ENCODE results near the gene DDX52. TPM values are rescaled to one million over a fixed set of nuclear protein-coding genes. Genes with fewer than 3 reads are reported as not detected.
"Not testable (repeated sequence)": the region's sequence is repeated elsewhere in the genome, so short reads cannot be mapped to it uniquely, and the experiment has no call there.

The DDX52 gene
- total RNA-seq, 1 donor from 2014 or later: 40.0 TPM

DNA sequence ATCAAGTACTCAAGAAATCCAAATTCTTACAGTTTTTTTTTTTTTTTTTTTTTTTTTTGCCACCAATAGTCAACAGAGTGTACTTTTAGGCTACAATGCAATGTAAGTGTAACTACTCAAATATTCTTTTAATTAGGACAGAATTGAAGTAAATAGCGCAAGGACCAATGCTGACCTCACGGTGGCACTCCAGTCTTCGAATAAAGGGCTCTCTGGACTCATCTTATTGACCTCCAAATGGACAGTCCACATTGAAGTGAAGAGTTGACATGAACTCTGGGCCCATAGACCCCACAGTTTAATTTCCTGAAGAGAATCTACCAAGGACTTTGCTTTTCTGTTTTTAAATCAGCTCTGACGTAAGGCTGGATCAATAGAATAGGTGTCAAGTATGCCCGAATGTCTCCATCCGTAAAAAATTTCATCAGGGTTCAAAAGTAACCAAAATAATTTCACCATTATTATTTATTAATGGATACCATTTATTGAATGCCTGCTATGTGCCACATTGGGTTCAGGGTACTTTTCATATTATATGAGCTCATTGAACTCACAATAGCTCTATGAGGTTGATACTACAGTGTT lies 7.3 kb upstream of the DDX52 start:
- peak; percentile 70 for DNase-seq

DNA sequence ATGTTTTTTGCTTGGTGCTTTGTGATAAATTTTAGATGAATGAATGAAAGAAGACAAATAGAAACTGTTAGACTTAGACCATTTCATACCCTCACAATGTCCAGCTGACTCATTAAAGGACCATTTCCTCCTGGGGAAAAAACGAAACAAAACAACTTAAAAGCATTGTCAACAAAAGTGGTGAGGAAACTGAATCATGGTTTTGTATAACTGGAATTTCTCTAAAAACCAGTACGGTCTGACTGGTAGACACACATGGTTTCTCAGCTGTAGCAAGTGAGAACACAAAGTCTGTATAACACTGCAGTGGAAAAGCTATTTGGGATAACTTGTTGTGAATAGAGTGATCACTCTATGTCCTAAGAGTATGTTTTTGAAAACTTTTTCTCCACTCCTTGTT lies 5.3 kb upstream of the DDX52 start:
- DNase-seq: peak; percentile 94

DNA sequence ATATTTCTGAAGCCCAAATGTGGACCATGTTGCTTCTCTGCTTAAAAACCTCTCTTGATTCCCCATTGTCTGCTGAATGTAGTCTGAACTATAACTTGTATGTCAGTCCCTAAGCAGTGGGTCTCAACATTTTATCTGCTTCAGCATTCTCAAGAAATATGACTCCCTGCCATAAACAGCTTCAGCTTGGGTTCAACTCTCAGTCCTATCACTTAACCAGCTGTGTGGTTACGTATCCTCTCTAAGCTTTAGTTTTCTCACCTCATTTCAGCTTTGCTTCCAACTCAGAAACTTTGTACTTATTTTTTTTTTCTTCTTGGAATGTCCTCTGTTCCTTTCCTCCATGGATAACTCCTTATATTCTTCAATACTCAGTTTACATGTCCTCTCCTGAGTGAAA lies 4.6 kb upstream of the DDX52 start:
- DNase-seq: peak; percentile 4

DNA sequence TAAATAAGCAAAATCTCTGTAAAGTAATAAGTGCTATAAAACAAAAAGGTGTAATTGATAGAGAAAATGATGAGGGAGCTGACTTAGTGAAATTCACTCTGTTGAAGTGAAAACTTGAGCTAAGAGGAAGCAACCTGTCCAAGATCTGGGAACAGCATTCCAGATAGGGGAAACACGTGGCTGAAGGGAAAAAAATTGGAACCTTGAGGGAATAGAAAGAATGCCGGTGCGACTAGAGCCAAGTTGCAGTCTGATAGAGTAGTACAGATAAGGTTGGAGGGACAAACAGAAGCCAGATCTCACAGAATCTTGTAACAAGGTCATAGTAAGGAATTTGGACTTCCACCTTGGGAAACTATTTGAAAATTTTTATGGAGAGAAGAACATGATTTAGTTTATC lies 623 bp upstream of the DDX52 start:
- peak; percentile 78 for DNase-seq

DNA sequence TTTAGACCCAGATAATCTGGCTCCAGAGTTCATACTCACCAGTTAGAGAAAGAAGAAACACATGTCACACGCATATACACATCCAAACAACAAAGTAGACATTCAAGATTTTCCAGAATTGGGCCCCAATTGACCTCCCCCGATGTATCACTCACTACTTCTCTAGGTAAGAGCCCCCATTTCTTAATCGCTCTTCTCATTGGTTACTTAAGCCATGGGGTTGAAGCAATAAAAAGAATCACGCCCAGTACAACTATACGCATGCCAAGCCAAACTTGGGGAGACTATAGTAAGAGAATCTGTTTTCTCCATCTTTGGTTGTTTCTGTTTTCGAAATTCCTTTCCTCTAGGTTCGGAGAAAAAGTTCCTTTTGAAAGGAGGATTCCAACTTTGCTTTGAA lies 565 bp downstream of the DDX52 start:
- DNase-seq: peak; percentile 45

DNA sequence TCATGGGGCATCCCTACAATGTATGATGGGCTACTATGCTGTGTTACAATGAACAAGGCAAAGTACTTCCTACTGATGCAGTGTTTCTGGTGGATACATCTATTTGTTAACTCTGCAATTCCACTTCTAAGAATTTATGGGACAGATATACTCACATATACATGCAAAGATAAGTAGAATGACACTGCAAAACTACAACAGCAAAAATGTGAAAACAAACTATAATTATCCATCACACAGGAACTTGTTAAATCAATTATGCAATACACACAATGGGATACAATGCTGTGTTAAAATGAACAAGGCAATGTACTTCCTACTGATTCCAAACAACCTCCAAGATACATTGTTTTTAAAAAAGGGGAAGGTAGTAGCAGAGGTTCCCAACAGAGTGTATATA lies 3.2 kb downstream of the DDX52 start:
- peak; percentile 5 for DNase-seq

DNA sequence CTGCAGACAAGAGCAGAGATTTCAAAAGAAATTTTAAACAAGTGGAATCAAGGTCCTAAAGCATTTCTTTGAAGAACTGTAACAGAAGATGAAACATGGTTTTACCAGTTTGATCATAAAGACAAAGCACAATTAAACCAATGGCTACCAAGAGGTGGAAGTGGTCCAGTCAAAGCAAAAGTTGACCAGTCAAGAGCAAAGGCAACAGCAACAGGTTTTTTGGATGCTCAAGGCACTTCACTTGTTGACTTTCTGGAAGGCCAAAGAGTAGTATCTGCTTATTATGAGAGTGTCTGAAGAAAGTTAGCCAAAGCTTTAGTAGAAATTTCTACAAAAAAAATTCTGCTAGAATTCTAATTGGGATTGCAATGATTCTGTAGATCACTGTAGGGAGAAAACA lies 5.3 kb downstream of the DDX52 start:
- DNase-seq: no peak

DNA sequence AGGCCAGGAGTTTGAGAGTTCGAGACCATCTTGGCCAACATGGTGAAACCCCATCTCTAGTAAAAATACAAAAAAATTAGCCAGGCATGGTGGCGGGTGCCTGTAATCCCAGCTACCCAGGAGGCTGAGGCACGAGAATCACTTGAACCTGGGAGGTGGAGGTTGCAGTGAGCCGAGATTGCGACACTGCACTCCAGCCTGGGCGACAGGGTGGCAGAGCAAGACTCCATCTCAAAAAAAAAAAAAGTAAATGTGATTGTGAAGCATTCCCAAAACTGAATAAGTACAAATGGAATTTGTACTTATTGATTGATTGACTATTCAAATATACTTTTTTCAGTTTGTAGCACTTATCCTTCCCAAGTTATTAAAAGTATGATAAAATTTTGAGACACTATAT lies 26.8 kb downstream of the DDX52 start:
- not testable (repeated sequence) for DNase-seq

DNA sequence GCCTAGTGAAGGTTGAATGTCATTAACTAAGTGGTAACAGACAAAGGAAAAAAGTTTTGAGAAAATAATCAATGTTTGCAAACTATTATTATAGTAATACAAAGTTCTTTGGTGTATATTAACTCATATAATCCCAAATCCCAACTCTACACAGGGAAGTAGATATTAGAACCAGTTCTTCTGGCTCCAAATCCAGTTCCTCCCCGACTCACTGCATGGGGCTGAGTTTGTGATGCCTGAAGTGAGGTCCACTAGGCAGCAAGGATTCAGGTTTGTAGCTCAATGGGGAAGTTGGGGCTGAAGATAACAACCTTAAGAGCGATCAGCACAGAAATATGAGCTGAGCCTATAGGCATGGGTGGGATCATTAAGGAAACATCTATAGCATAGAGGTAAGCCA lies 28.4 kb downstream of the DDX52 start:
- DNase-seq: no peak

DNA sequence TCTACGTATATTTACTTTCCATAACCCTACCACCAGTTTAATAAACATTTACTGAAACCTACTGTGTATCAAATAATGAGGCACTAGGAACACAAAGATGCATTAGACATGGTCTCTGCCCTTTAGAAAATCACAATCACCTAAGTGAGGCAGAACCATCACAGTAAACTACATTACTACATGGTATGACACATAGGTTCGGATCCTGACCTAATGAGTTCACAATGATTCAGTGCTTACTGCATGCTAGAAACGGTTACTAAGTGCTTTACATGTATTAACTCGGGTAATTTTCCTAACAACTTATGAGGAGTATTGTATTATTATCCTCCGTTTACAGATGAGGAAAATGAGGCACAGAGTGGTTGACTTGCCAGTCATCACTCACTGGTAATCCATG lies 28.9 kb downstream of the DDX52 start:
- peak; percentile 11 for DNase-seq

DNA sequence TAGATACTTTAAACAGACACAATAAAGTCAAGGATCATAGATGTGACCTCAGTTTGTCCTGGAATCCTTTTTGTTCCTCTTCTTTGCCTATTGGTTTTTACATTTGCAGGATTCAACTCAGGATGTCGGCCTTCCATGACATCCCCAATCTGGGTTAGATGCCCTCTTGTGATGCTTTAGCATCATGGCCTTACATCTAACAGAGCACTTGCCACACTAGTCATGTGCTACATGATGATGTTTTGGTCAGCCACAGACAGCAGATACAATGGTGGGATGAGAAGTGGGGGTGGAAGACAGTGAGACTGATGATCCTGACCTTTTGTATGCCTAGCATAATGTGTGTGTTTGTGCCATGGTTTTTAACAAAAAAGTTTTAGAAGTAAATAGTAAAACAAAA lies 32.3 kb downstream of the DDX52 start:
- DNase-seq: no peak

DNA sequence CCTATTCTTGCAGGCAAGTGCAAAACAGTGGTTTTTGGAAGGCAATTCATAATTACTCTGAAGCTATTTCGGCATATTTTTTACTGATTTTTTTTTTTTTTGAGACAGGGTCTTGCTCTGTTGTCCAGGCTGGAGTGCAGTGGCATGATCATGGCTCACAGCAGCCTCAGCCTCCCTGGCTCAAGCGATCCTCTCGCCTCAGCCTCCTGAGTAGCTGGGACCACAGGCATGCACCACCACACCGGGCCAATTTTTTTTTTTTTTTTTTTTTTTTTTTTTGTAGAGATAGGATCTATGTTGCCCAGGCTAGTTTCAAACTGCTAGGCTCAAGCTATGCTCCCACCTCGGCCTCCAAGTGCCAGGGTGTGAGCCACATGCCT lies 33.2 kb downstream of the DDX52 start:
- DNase-seq: not testable (repeated sequence)

DNA sequence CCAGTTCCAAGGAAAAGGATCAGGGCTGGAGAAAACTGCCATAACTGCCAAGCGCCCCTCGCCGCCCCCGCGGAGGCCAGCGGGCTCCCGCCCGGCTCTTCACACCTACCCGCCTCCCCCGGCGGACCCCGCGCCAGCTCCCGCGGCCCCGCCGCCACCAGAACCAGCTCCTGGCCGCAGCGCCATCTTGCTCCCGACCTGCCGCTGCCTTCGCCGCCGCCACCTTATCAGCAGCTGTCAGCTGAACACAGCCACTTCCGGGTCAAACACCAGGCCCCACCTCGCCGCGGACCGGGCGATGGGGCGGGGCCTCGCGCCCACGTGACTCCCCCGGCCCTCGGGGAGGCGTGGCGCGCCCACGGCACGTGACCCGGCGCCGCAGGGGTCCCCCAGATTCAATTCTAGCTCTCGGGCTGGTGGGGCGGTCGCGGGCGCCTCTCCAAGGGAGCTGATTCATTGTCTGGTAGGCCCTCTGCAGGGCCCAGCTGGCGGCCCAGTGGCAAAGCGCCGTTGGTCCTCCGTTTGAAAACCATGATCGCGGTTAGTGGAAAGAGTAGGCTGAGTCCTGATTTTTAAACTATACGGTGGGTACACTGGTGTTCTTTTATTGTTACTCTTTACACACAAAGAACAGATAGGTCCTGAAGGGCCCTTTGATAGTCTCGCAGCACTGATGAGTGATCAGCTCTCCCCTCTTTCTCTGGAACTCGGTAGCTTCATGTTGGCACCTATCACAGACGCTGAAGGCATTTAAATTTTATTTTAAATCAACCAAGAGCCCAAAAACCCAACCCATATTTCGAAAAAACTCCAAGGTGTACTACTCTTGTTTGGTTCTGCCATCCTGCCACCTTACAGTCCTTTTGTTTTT lies 33.8 kb downstream of the DDX52 start, which contains the start of gene SYNRG:
TSS of gene SYNRG (minus strand) at position 249 of the 871 bp plus-strand sequence. CDS start at position 186, 63 bp downstream.
- DNase-seq: peak; percentile 98

DNA sequence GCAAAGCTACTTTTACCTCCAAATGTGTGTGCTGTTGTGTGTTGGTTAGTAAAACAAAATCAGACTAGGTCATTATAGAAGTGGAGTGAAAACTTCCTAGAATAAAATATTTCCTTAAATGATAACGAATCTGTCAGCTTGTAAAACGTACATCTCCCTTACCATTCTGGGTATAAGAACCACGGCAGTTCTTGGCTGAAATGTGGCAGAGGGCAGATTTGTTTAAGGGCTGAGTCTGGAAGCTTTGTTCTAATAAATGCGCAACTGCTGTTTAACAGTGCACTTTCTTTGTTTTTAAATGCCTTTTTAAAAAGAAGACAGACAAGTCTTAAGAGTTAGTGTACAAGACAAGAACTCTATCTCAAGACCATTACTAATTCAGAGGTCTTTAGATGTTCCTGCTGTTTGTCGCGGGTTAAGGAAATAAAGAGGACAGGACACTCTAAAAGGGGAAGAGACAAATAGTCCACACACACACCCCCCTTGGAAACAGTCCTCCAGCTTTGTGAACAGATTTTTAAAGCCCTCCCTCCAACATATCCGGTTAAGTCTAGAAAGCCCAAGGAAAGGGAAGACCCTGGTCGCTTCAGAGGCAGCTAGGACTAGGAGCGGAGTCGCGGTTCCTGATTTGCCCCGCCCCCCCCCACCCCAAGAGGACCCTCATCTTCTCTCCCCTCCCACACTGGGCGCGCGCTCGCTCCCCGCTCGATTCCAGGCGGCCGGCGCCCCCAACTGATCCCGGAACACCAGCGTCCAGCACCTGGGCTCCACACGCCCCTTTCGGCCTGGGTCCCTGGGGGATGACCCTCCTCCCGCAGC lies 34.7 kb downstream of the DDX52 start:
- DNase-seq: peak; percentile 69

DNA sequence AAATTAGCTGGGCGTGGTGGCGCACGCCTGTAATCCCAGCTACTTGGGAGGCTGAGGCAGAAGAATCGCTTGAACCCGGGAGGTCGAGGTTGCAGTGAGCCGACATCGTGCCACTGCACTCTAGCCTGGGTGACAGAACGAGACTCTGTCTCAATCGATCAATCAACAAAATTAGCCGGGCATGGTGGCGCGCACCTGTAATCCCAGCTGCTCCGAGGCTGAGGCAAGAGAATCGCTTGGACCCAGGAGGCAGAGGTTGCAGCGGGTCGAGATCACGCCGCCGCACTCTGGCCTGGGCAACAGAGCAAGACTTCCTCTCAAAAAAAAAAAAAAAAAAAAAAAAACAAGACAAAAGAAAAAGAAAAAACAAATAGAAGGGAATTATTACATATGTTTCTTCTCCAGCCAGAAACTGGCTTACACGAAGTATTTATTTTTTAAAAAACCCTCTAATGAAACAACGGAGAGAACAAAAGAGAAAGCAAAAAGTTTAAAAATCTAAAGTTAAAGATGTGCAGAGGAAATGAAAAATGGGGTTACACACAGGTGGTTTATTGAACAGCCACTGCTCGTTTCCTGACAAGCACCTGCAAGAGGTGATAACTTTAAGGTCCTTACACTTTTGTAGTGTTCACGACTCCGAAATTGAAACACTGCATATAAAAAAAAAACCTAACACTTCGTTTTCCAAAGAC lies 35.5 kb downstream of the DDX52 start:
- DNase-seq: peak; percentile 14

DNA sequence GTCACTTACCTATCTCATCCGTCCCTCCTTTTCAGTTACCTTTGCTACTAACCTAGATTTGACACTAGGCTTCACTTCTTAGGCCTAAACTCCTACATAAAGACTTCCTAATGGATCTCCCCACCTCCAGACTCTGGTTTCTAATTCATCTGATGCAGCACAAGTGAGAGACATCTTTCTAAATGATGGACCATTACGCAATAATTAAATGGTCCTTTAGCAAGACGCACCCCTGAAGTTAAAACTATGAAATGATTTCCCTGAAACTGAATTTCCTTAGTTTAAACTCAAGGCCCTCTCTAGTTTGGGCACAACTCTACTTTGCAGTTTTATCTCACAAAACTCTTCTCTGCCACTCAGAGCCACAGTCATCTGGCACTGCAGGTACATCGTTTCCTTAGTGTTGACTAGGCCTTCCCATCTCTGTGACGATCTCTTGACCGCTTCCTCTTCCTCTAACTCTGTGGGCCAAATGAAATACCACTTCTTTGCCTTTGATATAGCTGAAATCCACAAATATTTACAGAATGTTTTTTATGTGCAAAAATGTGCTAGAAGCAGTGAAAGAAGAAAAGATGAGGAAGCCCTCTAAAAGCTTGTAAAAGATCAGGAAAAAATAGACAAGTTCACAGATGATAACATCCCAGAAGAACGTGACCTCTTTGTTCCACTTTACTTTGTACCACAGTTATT lies 37.3 kb downstream of the DDX52 start:
- DNase-seq: peak; percentile 31

DNA sequence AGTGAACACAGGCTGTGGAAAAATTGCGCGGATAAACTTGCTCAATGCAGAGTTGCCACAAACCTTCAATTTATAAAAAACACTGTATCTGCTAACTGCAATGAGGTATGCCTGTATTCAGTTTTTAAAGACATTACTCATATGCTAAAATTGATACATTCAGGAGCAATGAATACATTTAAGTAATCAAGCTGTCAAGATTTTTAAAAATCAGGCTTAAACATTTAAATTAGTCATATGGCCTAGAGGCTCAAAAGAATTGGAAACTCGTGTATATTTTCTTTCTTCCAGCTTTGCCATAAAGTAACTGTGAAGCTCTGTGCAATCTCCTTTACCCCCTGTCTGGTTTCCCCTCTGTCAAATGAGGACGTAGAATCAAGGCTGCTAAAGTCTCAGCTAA lies 38.2 kb downstream of the DDX52 start:
- no peak for DNase-seq

DNA sequence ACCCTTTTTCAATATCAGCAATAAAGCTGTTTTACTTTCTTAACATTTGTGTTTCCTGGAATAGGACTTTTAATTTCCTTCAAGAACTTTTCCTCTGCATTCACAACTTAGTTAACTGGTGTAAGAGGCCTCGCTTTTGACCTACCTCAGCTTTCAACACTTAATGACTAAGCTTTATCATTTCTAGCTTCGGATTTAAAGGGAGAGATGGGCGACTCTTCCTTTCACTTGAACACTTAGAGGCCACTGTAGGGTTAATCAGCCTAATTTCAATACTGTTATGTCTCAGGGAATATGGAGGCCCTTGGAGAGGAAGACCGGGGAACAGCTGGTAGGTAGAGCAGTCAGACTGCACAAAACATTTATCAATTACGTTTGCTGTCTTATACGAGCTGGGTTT lies 38.7 kb downstream of the DDX52 start:
- no peak for DNase-seq

DNA sequence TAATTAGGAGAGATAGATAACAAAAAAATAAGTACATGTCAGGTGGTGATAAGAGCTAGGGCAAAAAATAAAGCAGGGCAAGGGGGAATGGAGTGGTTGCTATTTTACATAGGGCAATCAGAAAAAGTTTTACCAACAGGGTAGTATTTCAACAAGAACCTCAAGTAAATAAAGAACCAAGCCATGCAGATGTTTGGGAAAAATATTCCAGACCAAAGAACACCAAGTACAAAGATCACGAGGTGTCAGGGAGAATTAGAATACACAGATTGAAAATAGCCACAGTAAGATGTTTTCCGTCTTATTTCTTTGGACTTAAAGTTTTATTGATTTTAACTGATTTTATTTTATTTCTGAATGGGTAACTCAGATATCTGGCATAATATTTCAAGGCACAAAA lies 45.1 kb downstream of the DDX52 start:
- DNase-seq: no peak

DNA sequence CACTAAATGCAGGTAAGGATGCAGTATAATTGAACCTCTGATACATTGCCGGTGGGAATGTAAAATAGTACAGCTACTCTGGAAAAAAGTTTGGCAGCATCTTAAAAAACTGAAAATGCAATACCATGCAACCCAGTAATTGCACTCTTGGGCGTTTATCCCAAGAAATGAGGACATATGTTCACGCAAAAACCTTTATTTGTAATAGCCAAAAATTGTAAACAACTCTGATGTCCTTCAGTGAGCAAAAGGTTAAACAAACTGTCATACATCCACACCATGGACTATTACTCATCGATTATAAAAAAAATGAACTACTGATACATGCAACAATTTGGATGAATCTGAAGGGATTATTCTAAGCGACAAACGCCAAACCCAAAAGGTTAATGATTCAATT lies 51.0 kb downstream of the DDX52 start:
- DNase-seq: no peak

DNA sequence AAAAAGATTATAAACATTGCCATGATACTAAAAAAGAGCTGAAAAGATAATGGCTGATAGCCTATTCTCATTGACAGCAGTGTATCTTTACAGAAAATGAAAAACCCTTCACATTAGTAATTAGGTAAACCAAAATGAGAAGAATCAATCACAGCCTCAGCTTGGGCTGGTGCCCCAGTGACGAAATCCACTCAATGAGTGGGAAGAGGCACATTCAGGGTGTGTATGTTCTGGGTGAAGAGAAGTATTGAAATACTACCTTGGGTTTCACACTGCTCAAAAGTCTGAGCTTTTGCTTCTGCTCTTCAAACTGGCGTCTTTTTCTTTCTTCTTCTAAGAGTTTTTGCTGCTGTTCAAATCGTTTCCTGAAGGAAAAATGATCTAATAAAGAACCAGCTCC lies 58.2 kb downstream of the DDX52 start:
- DNase-seq: no peak

DNA sequence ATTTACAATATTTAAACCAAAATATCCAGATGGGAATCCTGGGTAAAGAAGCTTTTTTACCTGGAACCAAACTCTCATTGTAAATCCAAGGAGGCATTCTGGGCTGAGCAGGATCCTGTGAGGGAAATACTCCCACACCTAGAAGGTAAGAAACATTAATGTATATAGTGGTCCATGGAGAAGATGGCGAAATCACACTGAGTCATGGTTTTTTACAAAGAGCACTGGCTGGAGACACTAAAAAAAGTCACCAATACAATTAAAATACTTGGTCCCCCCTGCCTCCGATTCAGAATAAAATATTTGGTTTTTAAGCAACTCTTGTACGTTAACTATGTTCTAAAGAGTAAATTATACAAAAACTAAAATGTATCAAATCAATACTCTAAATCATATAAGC lies 67.0 kb downstream of the DDX52 start:
- no peak for DNase-seq

Measured in dermis blood vessel endothelial cell (primary cell).